ENCODE results near the gene DAP. TPM values are rescaled to one million over a fixed set of nuclear protein-coding genes. Genes with fewer than 3 reads are reported as not detected.

Gene DAP
- total RNA-seq, 4 donors from 2014 or later: 33.6 to 71.4 (median 47.9) TPM

DNA sequence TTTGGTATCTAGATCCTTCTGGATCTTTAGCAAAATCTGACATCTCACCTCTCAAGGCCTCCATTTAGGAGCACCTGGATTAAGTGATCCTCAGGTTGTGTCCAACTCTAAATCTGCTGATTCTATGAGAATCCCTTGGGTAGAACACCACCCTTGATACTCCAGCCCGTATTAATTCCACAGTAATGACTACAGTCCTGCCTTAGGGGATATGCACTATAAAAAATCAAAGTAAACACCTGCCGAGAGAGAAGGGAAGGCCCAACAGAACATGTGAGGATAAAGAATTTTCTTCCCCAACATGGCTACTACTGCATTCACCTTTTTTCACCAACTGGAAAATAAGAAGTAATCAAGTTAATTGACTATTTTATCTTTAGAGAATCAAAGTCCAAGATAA is 27.6 kb downstream of the DAP start:
- in situ Hi-C loops (cut with MboI; ENCODE audit: low pct_ligation_motif_present in 1 of 4, low pct_unique_long_range_greater_than_20kb in 1 of 4, low sequenced_read_pairs in 3 of 4) (no loop called here), intact Hi-C loops (cut with DNase I; ENCODE audit: low total_unique reads) (no loop called here)
- H3K27ac ChIP-seq: no peak overlapping the region
- TF ChIP-seq, protein P1, sequence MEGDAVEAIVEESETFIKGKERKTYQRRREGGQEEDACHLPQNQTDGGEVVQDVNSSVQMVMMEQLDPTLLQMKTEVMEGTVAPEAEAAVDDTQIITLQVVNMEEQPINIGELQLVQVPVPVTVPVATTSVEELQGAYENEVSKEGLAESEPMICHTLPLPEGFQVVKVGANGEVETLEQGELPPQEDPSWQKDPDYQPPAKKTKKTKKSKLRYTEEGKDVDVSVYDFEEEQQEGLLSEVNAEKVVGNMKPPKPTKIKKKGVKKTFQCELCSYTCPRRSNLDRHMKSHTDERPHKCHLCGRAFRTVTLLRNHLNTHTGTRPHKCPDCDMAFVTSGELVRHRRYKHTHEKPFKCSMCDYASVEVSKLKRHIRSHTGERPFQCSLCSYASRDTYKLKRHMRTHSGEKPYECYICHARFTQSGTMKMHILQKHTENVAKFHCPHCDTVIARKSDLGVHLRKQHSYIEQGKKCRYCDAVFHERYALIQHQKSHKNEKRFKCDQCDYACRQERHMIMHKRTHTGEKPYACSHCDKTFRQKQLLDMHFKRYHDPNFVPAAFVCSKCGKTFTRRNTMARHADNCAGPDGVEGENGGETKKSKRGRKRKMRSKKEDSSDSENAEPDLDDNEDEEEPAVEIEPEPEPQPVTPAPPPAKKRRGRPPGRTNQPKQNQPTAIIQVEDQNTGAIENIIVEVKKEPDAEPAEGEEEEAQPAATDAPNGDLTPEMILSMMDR (IDR thresholded peaks at IDR 0.05): no peak
- TF ChIP-seq POLR2AphosphoS5 (IDR thresholded peaks at IDR 0.05) (no peak), POLR2A (IDR thresholded peaks at IDR 0.05) (no peak), EP300 (IDR thresholded peaks at IDR 0.05; ENCODE audit: low read depth) (no peak)
- no peak for DNase-seq
- no peaks in the 10 kb centered on the region for H3K27me3 ChIP-seq
- WGBS, 2 donors (ENCODE audit: low coverage in 1 of 2): 55 to 67% methylated on average over 1 to 2 of the region's 2 CpGs
- H3K4me3 ChIP-seq: no peak overlapping the region
- H3K36me3 ChIP-seq: no peaks in the 10 kb centered on the region
- H3K9me3 ChIP-seq: no peaks in the 10 kb centered on the region
- peaks cover 0 to 14% (median 0%) of the 10 kb centered on the region in 4 donors for H3K4me1 ChIP-seq

DNA sequence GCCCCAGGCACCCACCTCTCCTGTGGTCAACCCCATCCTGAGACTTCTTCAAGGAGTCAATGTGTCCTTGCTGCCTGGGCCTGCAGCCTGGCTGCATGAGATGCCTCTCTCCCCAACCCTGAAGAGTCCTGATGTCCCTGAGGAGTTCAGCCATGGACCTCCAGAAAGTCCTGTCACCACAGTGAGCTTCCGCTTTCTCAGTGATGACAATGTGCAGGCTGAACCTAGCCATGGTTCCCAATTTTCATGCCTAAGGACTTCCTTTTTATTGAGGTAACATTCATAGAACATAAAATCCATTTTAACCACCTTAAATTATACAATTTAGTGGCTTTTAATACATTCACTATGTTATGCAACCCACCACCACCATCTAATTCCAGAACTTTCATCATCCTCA is 29.1 kb downstream of the DAP start:
- TF ChIP-seq, protein P1 (IDR thresholded peaks at IDR 0.05): no peak
- no peak for TF ChIP-seq POLR2A (IDR thresholded peaks at IDR 0.05)
- TF ChIP-seq EP300 (IDR thresholded peaks at IDR 0.05; ENCODE audit: low read depth): no peak
- TF ChIP-seq POLR2AphosphoS5 (IDR thresholded peaks at IDR 0.05): no peak
- H3K4me3 ChIP-seq: no peak overlapping the region
- no peaks in the 10 kb centered on the region for H3K36me3 ChIP-seq
- DNase-seq: no peak
- H3K27me3 ChIP-seq: no peaks in the 10 kb centered on the region
- H3K27ac ChIP-seq: no peak overlapping the region
- no peaks in the 10 kb centered on the region for H3K9me3 ChIP-seq
- intact Hi-C loops (cut with DNase I; ENCODE audit: low total_unique reads) (no loop called here), in situ Hi-C loops (cut with MboI; ENCODE audit: low pct_ligation_motif_present in 1 of 4, low pct_unique_long_range_greater_than_20kb in 1 of 4, low sequenced_read_pairs in 3 of 4) (no loop called here)
- WGBS, 2 donors (ENCODE audit: low coverage in 1 of 2): 100% methylated on average over 1 of the region's 1 CpG
- peaks cover 0 to 10% (median 0%) of the 10 kb centered on the region in 4 donors for H3K4me1 ChIP-seq

DNA sequence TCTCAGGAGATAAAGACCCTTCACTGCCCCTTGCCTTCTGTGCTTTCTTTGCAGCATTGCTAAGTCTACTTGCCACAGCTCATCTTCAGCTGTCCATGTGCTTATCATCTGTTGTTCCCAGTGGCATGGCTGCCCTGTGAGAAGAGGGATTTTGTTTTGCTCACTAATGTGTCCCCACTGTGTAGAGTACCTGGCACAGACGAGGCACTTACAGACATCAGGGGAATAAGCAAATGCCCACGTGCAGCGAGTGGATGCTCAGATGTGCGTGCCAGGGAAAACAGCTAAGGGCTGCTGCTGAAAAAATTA is 31.0 kb downstream of the DAP start:
- no peaks in the 10 kb centered on the region for H3K9me3 ChIP-seq
- in situ Hi-C loops (cut with MboI; ENCODE audit: low pct_ligation_motif_present in 1 of 4, low pct_unique_long_range_greater_than_20kb in 1 of 4, low sequenced_read_pairs in 3 of 4): no loop called here
- no peak overlapping the region for H3K4me3 ChIP-seq
- intact Hi-C loops (cut with DNase I; ENCODE audit: low total_unique reads): no loop called here
- TF ChIP-seq POLR2AphosphoS5 (IDR thresholded peaks at IDR 0.05) (no peak), POLR2A (IDR thresholded peaks at IDR 0.05) (no peak), EP300 (IDR thresholded peaks at IDR 0.05; ENCODE audit: low read depth) (no peak)
- TF ChIP-seq, protein P1 (IDR thresholded peaks at IDR 0.05): no peak
- no peak for DNase-seq
- no peaks in the 10 kb centered on the region for H3K27me3 ChIP-seq
- no peak overlapping the region for H3K27ac ChIP-seq
- peaks cover 0 to 18% (median 7%) of the 10 kb centered on the region in 4 donors for H3K4me1 ChIP-seq
- 97 to 100% methylated on average over 2 to 4 of the region's 4 CpGs for WGBS, 2 donors (ENCODE audit: low coverage in 1 of 2)
- no peaks in the 10 kb centered on the region for H3K36me3 ChIP-seq

DNA sequence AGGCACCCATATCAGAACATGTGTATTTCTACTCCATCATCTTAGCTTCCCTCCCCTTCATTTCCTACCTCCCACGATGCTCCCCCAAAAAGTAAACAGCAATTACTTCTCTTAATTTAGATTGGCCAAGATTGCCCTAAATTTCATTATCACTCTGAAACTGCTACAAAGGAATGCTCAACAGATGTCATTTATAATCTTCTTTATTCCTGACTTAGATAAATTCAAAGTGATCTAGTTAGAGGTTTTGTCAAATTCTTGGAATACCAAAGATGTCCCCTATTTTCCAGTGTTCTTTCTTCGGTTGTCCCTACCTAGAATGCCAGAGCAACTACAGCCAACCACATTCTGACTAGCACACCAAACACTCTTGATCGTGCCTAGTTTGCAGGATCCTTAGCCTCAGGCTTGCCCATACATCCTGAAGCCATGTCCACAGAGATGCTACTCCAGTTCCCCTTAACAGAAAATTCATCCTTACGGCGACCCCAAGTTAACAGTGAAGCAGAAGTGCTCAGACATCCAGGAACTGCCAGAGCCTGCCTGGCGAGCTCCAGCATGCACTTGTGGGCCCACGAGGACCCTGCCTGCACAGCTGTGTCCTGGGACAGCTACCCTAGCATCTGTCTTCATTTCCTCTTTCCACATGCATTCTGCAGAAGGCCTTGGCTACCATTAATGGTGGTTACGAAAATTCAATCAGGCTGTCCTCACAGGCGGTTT is 31.6 kb downstream of the DAP start:
- H3K27me3 ChIP-seq: no peaks in the 10 kb centered on the region
- no peak overlapping the region for H3K27ac ChIP-seq
- DNase-seq: no peak
- no peak overlapping the region for H3K4me3 ChIP-seq
- no peaks in the 10 kb centered on the region for H3K36me3 ChIP-seq
- WGBS, 2 donors (ENCODE audit: low coverage in 1 of 2): 83 to 100% methylated on average over 1 to 9 of the region's 9 CpGs
- in situ Hi-C loops (cut with MboI; ENCODE audit: low pct_ligation_motif_present in 1 of 4, low pct_unique_long_range_greater_than_20kb in 1 of 4, low sequenced_read_pairs in 3 of 4): no loop called here
- peaks cover 0 to 21% (median 9%) of the 10 kb centered on the region in 4 donors for H3K4me1 ChIP-seq
- H3K9me3 ChIP-seq: no peaks in the 10 kb centered on the region
- intact Hi-C loops (cut with DNase I; ENCODE audit: low total_unique reads): no loop called here
- TF ChIP-seq EP300 (IDR thresholded peaks at IDR 0.05; ENCODE audit: low read depth) (no peak), POLR2AphosphoS5 (IDR thresholded peaks at IDR 0.05) (no peak), POLR2A (IDR thresholded peaks at IDR 0.05) (no peak)
- TF ChIP-seq, protein P1 (IDR thresholded peaks at IDR 0.05): no peak

All from transverse colon (tissue), 4 donors.